Stimulated activated CD8-positive, alpha-beta memory T cell treated with anti-CD3 and anti-CD28 coated beads, Interleukin-2, amount 100 ng/mL, for 1 hour (primary cell): ENCODE data around the gene EHBP1.

Experiments
- DNase-seq, 2 donors: peaks; one replicate each; pipeline ENCODE4 v3.0.0-alpha.2; 2020; ENCODE audit warnings: low read depth in 2 of 2

The EHBP1 gene

GRCh38 chr2:62785216-62785615 is 79.7 kb downstream of the EHBP1 start:
- no peak for DNase-seq

GRCh38 chr2:62785810-62786597 is 80.5 kb downstream of the EHBP1 start:
- no peak for DNase-seq

- no peak for DNase-seq
Measured at GRCh38 chr2:62787386-62787785, 81.9 kb downstream of the EHBP1 start.

GRCh38 chr2:62789518-62789917 is 84.0 kb downstream of the EHBP1 start:
- no peak for DNase-seq

- DNase-seq = no peak
Measured at GRCh38 chr2:62789918-62790317, 84.4 kb downstream of the EHBP1 start.

- DNase-seq = no peak
Measured at GRCh38 chr2:62792408-62792807, 86.9 kb downstream of the EHBP1 start.

GRCh38 chr2:62793213-62793612 is 87.7 kb downstream of the EHBP1 start:
- no peak for DNase-seq

GRCh38 chr2:62794791-62795190 is 89.3 kb downstream of the EHBP1 start:
- no peak for DNase-seq

- DNase-seq = no peak
Measured at GRCh38 chr2:62795341-62795740, 89.8 kb downstream of the EHBP1 start.

- no peak for DNase-seq
Measured at GRCh38 chr2:62797107-62797506, 91.6 kb downstream of the EHBP1 start.

- DNase-seq = no peak
Measured at GRCh38 chr2:62800618-62801017, 95.1 kb downstream of the EHBP1 start.

GRCh38 chr2:62801110-62801509 is 95.6 kb downstream of the EHBP1 start:
- DNase-seq = no peak

GRCh38 chr2:62801814-62802523 is 96.5 kb downstream of the EHBP1 start:
- DNase-seq = no peak

GRCh38 chr2:62803961-62804360 is 98.4 kb downstream of the EHBP1 start:
- DNase-seq = no peak

GRCh38 chr2:62806231-62806630 is 100.7 kb downstream of the EHBP1 start:
- no peak for DNase-seq

GRCh38 chr2:62808554-62808953 is 103.0 kb downstream of the EHBP1 start:
- DNase-seq = no peak

- DNase-seq = no peak
Measured at GRCh38 chr2:62811086-62811485, 105.6 kb downstream of the EHBP1 start.

GRCh38 chr2:62811972-62812371 is 106.5 kb downstream of the EHBP1 start:
- no peak for DNase-seq

GRCh38 chr2:62812921-62813825 is 107.7 kb downstream of the EHBP1 start:
- no peak for DNase-seq

- no peak for DNase-seq
Measured at GRCh38 chr2:62814123-62814522, 108.6 kb downstream of the EHBP1 start.

GRCh38 chr2:62817348-62817747 is 111.8 kb downstream of the EHBP1 start:
- no peak for DNase-seq

- DNase-seq = no peak
Measured at GRCh38 chr2:62817995-62818713, 112.6 kb downstream of the EHBP1 start.
